HG02678 (cell line): ENCODE results near the gene LRRC66.

Experiments used
- ATAC-seq: cut with Tn5 transposase; IDR thresholded peaks from one replicate; pipeline ENCODE4 v1.9.1; 2021; ENCODE audit warnings: mild to moderate bottlenecking, moderate library complexity; ENCODE audit not compliant: unreplicated experiment

The LRRC66 gene, protein sequence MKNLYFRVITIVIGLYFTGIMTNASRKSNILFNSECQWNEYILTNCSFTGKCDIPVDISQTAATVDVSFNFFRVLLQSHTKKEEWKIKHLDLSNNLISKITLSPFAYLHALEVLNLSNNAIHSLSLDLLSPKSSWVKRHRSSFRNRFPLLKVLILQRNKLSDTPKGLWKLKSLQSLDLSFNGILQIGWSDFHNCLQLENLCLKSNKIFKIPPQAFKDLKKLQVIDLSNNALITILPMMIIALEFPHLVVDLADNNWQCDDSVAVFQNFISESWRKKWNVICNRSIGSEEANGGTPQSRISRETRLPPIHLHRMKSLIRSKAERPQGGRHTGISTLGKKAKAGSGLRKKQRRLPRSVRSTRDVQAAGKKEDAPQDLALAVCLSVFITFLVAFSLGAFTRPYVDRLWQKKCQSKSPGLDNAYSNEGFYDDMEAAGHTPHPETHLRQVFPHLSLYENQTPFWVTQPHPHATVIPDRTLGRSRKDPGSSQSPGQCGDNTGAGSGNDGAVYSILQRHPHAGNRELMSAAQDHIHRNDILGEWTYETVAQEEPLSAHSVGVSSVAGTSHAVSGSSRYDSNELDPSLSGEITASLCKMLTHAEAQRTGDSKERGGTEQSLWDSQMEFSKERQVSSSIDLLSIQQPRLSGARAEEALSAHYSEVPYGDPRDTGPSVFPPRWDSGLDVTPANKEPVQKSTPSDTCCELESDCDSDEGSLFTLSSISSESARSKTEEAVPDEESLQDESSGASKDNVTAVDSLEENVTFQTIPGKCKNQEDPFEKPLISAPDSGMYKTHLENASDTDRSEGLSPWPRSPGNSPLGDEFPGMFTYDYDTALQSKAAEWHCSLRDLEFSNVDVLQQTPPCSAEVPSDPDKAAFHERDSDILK

GRCh38 chr4:52019936-52020657 lies at the start of gene LRRC66:
LRRC66 (minus strand) TSS chr4:52020363; CDS start chr4:52017613, 2,750 bp downstream.
- no peak for ATAC-seq

DNA sequence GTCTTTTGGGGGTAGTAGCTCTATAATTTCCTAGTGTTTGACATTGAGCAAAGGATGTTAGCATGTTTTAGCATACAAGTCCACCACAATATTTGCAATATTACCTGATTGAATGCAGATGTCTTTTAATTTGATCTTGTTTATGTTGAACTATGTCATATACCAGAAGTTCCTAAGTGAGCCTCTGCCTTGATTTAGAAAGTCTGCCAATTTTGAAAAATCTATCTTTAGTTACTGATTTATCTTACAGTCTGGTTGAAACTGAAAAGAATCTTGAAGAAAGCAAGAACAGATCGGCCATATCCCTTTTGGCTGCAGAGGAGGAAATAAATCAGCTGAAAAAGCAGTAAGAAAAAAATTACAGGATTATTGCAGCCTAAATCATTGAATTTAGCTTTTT lies 49.4 kb upstream of the LRRC66 start:
- no peak for ATAC-seq

- no peak for ATAC-seq
Observed at GRCh38 chr4:52059372-52059771, 39.2 kb upstream of the LRRC66 start.

DNA sequence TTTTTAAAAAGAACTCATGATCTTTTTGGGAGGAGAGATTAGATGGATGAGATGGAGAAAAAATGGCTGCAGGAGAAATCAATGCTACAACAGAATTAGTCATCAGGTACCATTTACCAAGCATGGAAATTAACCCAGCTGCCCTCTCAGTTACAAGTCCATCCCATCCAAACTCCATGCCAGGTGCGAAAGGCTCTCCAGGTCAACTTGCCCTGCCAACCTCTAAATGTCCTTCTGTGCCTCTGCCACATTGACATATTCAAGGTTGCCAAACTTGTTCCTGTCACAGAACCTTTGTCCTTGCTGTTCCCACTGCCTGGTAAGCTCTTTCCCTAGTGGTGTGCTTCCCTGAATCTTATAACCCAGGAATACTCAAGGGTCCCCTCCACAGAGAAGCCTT lies 38.1 kb upstream of the LRRC66 start:
- no peak for ATAC-seq

DNA sequence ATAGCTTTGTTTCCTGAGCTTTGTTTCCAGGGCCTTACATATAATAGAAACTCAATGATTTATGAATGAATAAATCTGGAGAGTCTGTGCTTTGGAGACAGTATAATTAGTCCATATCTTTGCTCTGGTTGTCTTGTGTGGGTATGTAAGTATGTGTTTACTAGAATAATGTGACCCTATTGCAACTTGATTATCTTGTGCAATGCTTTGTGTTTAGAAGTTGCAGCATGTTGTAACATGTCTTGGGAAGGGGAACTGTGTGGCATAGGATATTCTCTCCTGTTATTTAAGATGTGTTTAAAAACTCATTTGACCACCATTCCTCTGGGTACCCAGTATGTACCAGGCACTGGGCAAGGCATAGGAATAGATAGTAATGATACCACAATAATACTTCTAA lies 37.0 kb upstream of the LRRC66 start:
- no peak for ATAC-seq

GRCh38 chr4:52054254-52054653 lies 34.1 kb upstream of the LRRC66 start:
- no peak for ATAC-seq

- ATAC-seq: peak; percentile 54
Observed at GRCh38 chr4:52052475-52052780, 32.3 kb upstream of the LRRC66 start.

DNA sequence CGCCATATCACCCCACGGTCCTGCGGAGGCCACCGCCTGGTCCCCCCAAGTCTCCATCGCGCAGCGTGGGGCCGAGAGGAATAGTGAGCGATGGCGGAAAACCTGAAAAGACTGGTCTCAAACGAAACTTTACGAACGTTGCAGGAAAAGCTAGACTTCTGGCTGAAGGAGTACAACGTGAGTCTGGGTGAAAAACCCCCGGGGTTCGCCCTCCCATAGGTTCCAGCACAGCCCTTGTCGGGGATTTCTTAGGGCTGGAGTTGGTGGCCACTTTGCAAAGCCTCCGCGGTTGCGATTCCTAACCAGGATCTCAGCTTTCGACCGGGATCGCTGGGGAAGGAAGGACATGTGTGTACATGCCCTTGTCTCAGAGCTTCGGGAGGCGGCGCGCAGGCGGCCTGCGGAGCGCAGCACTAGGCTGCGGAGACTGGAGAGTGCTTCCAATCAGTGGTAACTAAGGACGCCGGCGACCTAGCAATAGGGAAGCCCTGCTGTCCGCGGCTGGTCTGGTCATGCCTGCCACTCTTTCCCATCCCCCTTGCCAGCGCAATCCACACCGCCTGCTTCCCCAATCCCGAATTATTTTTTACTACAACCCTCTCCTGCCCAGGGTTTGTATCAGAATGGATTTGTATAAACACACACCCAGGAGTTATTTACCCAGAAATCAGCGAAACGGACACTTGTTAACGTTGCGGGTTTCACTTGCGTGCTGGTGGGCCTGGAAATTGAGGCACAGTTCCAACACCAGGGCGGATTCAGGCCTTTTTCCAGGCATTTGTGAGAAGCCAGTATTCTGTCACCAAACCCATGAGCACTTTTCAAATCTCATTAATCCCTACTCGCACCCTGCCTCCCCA lies 31.7 kb upstream of the LRRC66 start:
- ATAC-seq: peak; percentile 56

GRCh38 chr4:52051213-52051614 lies 31.1 kb upstream of the LRRC66 start, which contains the start of gene SPATA18:
SPATA18 (plus strand) TSS chr4:52051304; CDS start chr4:52051705, 401 bp downstream.
- peak; percentile 46 for ATAC-seq

- ATAC-seq: no peak
Observed at GRCh38 chr4:52049266-52049665, 29.1 kb upstream of the LRRC66 start.

DNA sequence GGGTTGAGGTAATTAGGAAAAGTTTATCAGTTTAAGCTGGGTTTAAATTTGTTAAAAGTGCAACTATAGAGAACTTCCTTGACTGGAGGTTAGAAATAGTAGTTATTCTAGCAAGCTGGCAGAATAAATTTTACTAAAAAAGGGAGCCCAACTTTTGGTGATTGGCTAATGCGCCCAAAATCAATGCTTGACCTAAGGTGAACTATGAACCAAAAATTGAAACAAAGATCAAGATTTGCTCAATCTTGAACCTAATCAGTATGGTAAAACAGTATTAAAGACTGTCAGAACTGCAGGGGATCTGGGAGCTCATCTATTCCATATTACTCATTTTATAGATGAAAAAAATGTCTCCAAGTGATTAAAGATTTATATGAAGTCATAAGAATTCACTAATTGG lies 24.9 kb upstream of the LRRC66 start:
- ATAC-seq: no peak

DNA sequence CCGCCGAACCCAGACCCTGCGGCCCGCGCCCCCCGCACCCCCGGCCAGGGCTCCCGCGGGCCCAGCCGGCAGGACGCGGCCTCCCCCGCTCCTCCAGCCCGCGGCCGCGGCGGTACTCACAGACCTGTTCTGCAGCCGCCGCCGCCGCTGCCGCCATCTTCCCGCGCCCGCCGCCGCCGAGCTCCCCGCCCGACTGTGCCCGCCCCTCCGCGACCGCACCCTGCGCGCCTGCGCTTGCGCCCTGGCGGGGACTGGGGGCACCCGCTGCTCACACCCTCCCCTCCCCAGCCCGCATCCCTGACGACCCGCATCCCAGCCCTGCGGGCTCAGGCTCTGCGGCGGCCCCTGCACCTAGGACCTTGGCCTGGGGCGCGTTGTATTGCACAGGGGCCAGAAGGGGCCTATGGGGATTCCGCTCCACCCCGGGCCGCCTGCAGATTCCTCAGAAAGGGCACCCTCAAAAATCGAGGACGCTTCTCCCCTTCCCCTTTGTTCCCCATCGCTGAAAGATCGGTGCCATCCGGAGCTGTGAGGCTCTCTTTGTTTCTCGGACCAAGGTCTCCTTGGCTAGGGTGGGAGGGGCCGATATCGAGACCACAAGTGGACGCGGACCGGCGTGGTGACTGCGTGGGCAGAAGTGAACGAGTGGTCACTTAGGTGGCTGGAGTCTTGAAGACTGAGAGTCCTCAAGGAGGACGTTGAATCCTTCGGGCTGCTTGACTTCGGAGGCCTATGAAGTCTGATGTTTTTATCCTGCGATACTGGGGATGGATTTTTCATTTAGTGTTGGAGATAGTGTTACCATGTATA lies 18.1 kb upstream of the LRRC66 start, which contains the start of gene SGCB:
SGCB (minus strand) TSS at position 197 of the 810 bp plus-strand sequence; CDS start at position 157, 40 bp downstream.
- peak; percentile 92 for ATAC-seq

DNA sequence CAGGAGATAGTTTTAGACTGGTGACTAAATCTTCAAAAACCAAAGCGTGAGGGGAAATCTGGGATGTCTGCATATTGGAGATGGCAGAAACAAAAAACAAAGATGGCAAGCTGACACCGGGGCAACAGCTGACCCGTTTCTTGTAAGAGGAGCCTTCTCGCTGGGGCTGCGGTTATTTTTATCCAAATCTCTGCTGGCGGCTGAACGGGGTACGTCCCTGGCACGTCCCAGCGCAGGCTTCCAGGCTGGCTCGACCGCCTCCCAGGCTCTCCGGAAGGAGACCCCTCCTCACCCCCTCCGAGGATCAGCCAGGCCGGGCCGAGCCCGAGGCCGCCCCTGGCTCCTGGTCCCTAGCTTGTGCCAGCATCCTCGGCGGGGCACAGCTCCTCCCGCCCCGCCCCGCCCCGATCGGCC lies 17.5 kb upstream of the LRRC66 start:
- ATAC-seq: peak; percentile 55

GRCh38 chr4:52036886-52037530 lies 16.8 kb upstream of the LRRC66 start:
- no peak for ATAC-seq

DNA sequence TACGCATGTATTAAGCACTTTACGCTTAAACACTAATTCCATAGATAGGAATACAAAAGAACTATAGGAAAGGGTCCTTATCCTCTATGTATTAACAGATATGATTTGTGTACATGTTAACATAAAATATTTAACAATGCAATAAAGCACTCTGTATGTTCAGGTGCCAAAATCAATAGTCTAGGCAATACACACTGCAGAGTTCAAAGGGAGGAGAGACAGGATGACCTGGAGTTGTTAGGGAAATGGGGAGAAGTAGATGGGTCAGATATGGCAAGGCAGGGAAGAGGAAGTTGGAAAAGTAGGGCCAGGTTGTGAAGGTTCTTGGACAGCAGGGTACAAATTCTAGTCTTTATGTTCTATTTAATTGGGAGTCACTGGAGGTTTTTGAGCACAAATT lies 15.0 kb upstream of the LRRC66 start:
- no peak for ATAC-seq

GRCh38 chr4:52032005-52032404 lies 11.8 kb upstream of the LRRC66 start:
- ATAC-seq: no peak

DNA sequence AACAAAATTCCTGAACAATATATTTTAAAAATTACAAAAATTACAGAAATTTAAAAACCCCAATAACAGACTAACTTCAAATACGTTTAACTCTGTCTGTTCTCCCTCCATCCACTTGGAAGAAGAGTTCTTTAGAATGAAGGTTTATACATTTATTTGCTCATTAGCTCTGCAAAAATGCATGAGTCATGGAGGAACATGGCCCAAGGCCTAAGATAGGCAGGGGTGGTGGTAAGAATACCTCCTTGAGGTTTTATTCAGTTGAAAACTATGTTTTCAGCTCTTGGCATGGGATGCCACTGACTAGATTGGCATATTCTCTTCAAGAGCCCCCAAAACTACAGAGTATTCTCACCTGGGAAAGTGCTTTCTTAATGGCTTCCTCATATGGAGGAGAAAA lies 8.8 kb upstream of the LRRC66 start:
- no peak for ATAC-seq

GRCh38 chr4:52017814-52018213 lies 2.3 kb downstream of the LRRC66 start:
- no peak for ATAC-seq

DNA sequence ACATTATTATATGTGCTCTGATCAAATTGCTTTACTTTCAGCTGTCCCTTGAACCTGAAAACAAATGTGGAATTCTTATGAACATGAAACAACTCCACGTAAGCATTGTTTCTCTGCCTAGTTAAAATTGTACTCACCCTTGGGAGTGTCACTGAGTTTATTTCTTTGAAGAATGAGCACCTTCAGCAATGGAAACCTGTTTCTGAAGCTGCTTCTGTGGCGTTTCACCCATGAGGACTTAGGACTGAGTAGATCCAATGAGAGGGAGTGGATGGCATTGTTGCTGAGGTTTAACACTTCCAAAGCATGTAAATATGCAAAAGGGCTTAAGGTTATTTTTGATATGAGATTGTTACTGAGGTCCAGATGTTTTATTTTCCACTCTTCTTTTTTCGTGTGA lies 3.2 kb downstream of the LRRC66 start:
- ATAC-seq: no peak
